Measurements from ENCODE around the gene TMEM30B. TPM values are rescaled to one million over a fixed set of nuclear protein-coding genes. Genes with fewer than 3 reads are reported as not detected.

Gene TMEM30B
- polyA plus RNA-seq, 1 experiment, result 0.24 TPM

DNA sequence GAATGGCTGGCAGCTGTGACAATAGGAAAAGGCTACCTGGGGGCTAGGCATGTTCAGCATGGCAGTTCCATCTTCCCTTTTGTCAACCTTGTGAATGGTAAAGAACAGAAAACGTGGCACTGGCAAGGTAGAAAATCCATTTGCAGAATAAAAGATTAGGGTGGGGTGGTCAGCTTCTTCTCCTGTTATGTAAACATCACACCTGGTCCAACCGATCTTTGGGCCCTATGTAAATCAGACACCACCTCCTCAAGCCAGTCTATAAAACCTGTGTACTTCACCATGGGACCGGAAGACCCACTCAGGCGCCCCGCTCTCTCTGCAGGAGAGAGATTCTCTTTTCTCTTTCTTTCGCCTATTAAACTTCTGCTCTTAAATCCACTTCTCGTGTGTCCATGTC is 19.6 kb upstream of the TMEM30B start:
- Histone ChIP-seq H3K27me3 (ENCODE audit: control insufficient read depth, insufficient read depth, low read length) (peaks cover 4% of the 10 kb centered on the region), H3K27ac (ENCODE audit: low read depth, low read length) (no peak overlapping the region), H3K9me3 (ENCODE audit: control insufficient read depth, insufficient read depth, low read length) (no peaks in the 10 kb centered on the region), H3K4me3 (ENCODE audit: low read depth, low read length) (no peak overlapping the region)
- TF ChIP-seq, protein P1, sequence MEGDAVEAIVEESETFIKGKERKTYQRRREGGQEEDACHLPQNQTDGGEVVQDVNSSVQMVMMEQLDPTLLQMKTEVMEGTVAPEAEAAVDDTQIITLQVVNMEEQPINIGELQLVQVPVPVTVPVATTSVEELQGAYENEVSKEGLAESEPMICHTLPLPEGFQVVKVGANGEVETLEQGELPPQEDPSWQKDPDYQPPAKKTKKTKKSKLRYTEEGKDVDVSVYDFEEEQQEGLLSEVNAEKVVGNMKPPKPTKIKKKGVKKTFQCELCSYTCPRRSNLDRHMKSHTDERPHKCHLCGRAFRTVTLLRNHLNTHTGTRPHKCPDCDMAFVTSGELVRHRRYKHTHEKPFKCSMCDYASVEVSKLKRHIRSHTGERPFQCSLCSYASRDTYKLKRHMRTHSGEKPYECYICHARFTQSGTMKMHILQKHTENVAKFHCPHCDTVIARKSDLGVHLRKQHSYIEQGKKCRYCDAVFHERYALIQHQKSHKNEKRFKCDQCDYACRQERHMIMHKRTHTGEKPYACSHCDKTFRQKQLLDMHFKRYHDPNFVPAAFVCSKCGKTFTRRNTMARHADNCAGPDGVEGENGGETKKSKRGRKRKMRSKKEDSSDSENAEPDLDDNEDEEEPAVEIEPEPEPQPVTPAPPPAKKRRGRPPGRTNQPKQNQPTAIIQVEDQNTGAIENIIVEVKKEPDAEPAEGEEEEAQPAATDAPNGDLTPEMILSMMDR (IDR thresholded peaks at IDR 0.05; ENCODE audit: low read depth, low read length), result no peak
- ChIA-PET CTCF (interaction anchor here (1.2 kb wide), 1 partner anchor 537 kb away, joined by 5 read pairs; no protein-coding TSS in a partner anchor), POLR2A (no interaction called here)
- no peak for DNase-seq (ENCODE audit: low read depth, low spot score)

DNA sequence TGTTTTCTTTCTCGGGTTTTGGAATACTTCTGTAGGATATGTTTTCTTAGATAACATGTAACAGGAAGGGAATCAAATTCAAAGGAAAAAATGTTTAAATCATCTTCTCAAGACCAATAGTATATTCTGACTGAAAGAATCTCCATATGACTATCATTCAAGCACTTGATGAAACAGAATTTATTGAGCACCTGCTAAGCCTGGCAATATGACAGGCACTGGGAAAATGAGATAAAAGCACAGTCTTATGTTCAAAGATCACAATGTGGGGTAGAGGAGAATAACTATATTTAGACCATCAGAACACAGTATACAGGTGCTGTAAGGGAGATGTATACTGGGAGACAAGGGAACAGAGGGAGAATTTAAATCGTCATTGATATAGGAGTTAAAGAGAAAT is 19.1 kb upstream of the TMEM30B start:
- H3K27ac ChIP-seq (ENCODE audit: low read depth, low read length), result no peak overlapping the region
- TF ChIP-seq, protein P1 (IDR thresholded peaks at IDR 0.05; ENCODE audit: low read depth, low read length), result no peak
- no peak overlapping the region for H3K4me3 ChIP-seq (ENCODE audit: low read depth, low read length)
- no peak for DNase-seq (ENCODE audit: low read depth, low spot score)
- H3K27me3 ChIP-seq (ENCODE audit: control insufficient read depth, insufficient read depth, low read length), result peaks cover 4% of the 10 kb centered on the region
- POLR2A ChIA-PET, result no interaction called here
- no peaks in the 10 kb centered on the region for H3K9me3 ChIP-seq (ENCODE audit: control insufficient read depth, insufficient read depth, low read length)
- CTCF ChIA-PET, result interaction anchor here (1.0 to 1.2 kb wide), 2 partner anchors 35 to 538 kb away, joined by 3 to 5 read pairs; no protein-coding TSS in a partner anchor

DNA sequence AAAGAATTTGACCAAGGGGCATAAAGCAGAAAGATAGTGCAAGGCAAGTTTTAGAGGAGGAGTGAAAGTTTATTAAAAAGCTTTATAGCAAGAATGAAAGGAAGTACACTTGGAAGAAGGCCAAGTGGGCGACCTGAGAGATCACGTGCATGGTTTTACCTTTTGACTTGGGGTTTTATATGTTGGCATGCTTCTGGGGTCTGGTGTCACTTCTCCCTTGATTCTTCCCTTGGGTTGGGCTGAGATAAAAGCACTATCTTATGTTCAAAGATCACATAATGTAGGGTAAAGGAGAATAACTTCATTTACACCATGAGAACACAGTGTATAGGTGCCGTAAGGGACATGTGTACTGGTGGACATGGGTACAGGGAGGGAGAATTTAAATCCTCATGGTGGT is 17.7 kb upstream of the TMEM30B start:
- Histone ChIP-seq H3K27me3 (ENCODE audit: control insufficient read depth, insufficient read depth, low read length) (peaks cover 4% of the 10 kb centered on the region), H3K27ac (ENCODE audit: low read depth, low read length) (no peak overlapping the region), H3K9me3 (ENCODE audit: control insufficient read depth, insufficient read depth, low read length) (no peaks in the 10 kb centered on the region), H3K4me3 (ENCODE audit: low read depth, low read length) (no peak overlapping the region)
- POLR2A ChIA-PET, result no interaction called here
- TF ChIP-seq, protein P1 (IDR thresholded peaks at IDR 0.05; ENCODE audit: low read depth, low read length), result no peak
- CTCF ChIA-PET, result interaction anchor here (3.6 kb wide), 1 partner anchor 539 kb away, joined by 31 read pairs; no protein-coding TSS in a partner anchor
- no peak for DNase-seq (ENCODE audit: low read depth, low spot score)

DNA sequence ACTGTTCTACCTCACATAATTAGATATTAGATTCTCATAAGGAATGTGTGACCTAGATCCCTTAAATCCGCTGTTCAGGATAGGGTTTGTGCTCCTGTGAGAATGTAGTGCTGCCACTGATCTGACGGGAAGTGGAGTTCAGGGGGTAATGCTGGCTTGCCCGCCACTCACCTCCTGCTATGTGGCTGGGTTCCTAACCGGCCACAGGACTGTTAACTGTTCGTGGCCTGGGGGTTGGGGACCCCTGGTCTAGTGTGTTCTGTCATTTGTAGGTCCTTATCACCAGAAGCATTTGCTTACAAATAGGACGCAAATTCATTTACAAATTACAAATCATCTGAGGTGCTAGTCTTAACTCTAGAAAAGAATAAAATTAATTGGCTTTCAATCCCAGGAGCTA is 16.4 kb upstream of the TMEM30B start:
- no peak overlapping the region for H3K4me3 ChIP-seq (ENCODE audit: low read depth, low read length)
- H3K27ac ChIP-seq (ENCODE audit: low read depth, low read length), result no peak overlapping the region
- ChIA-PET POLR2A (no interaction called here), CTCF (interaction anchor here (3.6 kb wide), 1 partner anchor 540 kb away, joined by 31 read pairs; no protein-coding TSS in a partner anchor)
- H3K27me3 ChIP-seq (ENCODE audit: control insufficient read depth, insufficient read depth, low read length), result peaks cover 6% of the 10 kb centered on the region
- no peak for DNase-seq (ENCODE audit: low read depth, low spot score)
- TF ChIP-seq, protein P1 (IDR thresholded peaks at IDR 0.05; ENCODE audit: low read depth, low read length), result no peak
- H3K9me3 ChIP-seq (ENCODE audit: control insufficient read depth, insufficient read depth, low read length), result no peaks in the 10 kb centered on the region

DNA sequence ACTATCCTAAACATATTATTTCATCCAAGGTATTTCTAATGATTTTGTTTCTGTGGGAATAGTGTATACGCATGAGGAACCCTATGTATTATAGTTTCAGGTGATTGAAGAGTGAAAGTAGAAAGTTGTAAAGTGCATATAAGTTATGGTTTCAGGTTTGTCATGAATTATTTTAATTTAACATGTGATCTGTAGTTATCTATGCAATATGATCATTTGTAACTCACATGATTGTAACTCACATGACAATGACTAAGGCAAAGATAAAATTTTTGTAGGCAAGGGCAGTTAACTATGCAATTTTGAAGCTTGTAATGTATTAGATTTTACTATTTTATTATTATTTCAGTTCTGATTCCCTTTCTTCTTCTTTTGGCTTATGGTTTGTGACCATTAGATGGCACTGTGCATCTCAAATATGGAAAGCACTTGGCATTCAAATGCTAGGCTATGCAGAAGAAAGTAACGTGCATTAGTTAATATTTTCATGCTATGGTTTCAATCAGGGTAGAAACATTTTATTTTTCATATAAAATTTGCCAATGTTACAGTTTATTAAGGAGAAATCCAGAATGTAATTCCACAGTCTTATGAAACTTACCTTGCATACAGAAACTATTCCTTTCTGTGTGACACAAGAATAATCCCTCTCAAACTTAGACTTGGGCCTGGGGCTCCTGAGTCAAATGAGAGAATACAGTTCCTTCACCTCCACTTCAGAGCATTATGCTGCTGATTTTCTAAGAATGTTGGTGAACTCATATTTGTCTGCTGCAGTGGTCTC is 15.8 kb upstream of the TMEM30B start:
- CTCF ChIA-PET, result interaction anchor here (0.6 to 3.6 kb wide), 18 partner anchors 9 to 947 kb away, joined by 3 to 31 read pairs (median 3); partner anchors contain the start of gene TMEM30B
- DNase-seq (ENCODE audit: low read depth, low spot score), result no peak

More for the DNA sequence above, 15.8 kb upstream of the TMEM30B start:
- POLR2A ChIA-PET, result no interaction called here
- Histone ChIP-seq H3K4me3 (ENCODE audit: low read depth, low read length) (no peak overlapping the region), H3K27me3 (ENCODE audit: control insufficient read depth, insufficient read depth, low read length) (peaks cover 2% of the 10 kb centered on the region), H3K9me3 (ENCODE audit: control insufficient read depth, insufficient read depth, low read length) (no peaks in the 10 kb centered on the region), H3K27ac (ENCODE audit: low read depth, low read length) (no peak overlapping the region)
- TF ChIP-seq, protein P1 (IDR thresholded peaks at IDR 0.05; ENCODE audit: low read depth, low read length), result peak; percentile 76

All from AG04450 (cell line).